Calu3 (cell line): Measurements from ENCODE around the gene AMPD3. TPM values are rescaled to one million over a fixed set of nuclear protein-coding genes. Genes with fewer than 3 reads are reported as not detected.

Experiments used
- Bru-seq: library from RNA; stranded (reverse); fragments of 400-500 nt; gene quantifications from one replicate; lab custom pipeline; 2021; lab: Mats Ljungman, UMichigan
- BruChase-seq, 2 experiments: library from RNA; stranded (reverse); fragments of 400-500 nt; gene quantifications; one replicate each; lab custom pipeline; 2021; lab: Mats Ljungman, UMichigan
- BruUV-seq: library from RNA; stranded (reverse); fragments of 400-500 nt; replicated peaks from 2 replicates; lab custom pipeline; 2021; lab: Mats Ljungman, UMichigan
- CTCF ChIA-PET: fragments of 300-600 bp; sonication (Branson Sonifier 250); formaldehyde crosslinking; loops from one replicate; lab custom pipeline; 2022; ENCODE audit warnings: antibody characterized with exemption; lab: Charles Lee
- DNase-seq: peaks from one replicate; pipeline ENCODE4 v3.0.0; 2022
- H3K27ac Mint-ChIP-seq: one replicate; pipeline ENCODE4 v1.8.0; 2022; ENCODE audit warnings: mixed read lengths; ENCODE audit not compliant: unreplicated experiment
- H3K27me3 Mint-ChIP-seq: one replicate; pipeline ENCODE4 v1.8.0; 2022; ENCODE audit warnings: mixed read lengths; ENCODE audit not compliant: unreplicated experiment
- H3K36me3 Mint-ChIP-seq: one replicate; pipeline ENCODE4 v1.8.0; 2022; ENCODE audit warnings: mild to moderate bottlenecking, moderate library complexity, mixed read lengths; ENCODE audit not compliant: insufficient read depth, unreplicated experiment
- H3K4me1 Mint-ChIP-seq: one replicate; pipeline ENCODE4 v1.8.0; 2022; ENCODE audit warnings: mild to moderate bottlenecking, low read depth, mixed read lengths; ENCODE audit not compliant: unreplicated experiment
- H3K4me3 Mint-ChIP-seq: one replicate; pipeline ENCODE4 v1.8.0; 2022; ENCODE audit warnings: mild to moderate bottlenecking, low read depth, moderate library complexity, mixed read lengths; ENCODE audit not compliant: unreplicated experiment
- H3K9me3 Mint-ChIP-seq: one replicate; pipeline ENCODE4 v1.8.0; 2022; ENCODE audit warnings: low read depth, mixed read lengths; ENCODE audit not compliant: unreplicated experiment
- intact Hi-C: fragments of 100-400 bp; cut with micrococcal nuclease; formaldehyde crosslinking; loops from one replicate; pipeline ENCODE4 v1.10.0; 2022; ENCODE audit not compliant: unreplicated experiment
- long read RNA-seq: library from polyadenylated mRNA; stranded (forward); transcript quantifications from one replicate; pipeline ENCODE4 v2.0.0, GENCODE V29; 2022
- total RNA-seq: library from RNA; stranded (reverse); gene quantifications from 2 replicates; pipeline ENCODE4 v1.2.3, GENCODE V29; 2022
- TF ChIP-seq, protein P1 (sequence below): fragments of 200-600 bp; IDR thresholded peaks from one replicate; pipeline ENCODE4 v1.8.0; 2022; ENCODE audit warnings: antibody characterized with exemption; ENCODE audit not compliant: unreplicated experiment

The AMPD3 gene
- total RNA-seq = 2.1 and 3.1 TPM in 2 replicates
- percentile 36 among the genes with signal in this experiment for Bru-seq, nascent RNA
- BruChase-seq, experiment 1, labeled RNA remaining after a 6-hour chase = percentile 27 among the genes with signal in this experiment
- percentile 27 among the genes with signal in this experiment for BruChase-seq, experiment 2, labeled RNA remaining after a 2-hour chase
- long read RNA-seq, partial matches to known transcripts = 1 of 3 reads
- long read RNA-seq, other reads (novel, unspliced or antisense) = 1 of 3 reads

DNA sequence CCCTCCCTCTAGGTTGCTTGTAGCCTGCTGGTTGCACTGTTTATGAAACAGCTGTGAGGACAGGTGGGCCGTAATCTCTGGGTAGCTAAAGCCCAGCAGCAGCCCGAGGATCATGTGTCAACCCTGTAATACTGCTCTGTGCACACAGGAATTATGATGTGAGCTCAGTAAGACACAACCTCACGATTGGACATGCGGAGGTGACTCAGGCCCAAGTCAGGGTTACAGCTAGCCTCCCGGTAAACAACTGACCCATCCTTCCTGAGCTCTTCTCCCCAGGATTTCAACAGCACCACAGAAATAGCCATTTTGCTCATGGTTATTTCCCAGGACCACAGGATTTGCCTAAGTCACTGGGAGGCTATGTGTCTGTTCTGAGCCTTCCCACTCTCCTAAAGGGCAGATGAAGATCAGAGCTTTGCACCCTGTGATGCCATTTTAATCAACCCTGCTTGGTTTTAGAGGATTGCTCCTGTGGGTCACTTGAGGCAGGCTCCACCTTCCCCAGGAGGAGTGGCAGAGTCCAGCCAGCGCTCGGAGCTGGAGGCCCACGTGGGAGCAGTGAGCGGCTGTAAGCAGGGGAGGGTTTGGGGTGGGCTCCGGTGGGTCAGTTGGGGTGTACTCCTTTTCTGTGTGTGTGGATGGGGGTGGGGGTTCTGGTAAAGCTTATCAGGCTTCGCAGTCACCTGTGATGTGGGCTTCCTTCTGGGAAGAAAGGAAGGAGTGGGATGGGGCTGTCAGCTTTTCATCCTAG, at the start of gene AMPD3:
AMPD3 (plus strand) TSS at position 387 of the 754 bp plus-strand sequence. CDS start 6,256 bp downstream, outside the sequence.
- Mint-ChIP-seq H3K36me3 (peaks cover 8% of the 10 kb centered on the region), H3K27me3 (peaks cover 12% of the 10 kb centered on the region), H3K9me3 (no peaks in the 10 kb centered on the region), H3K27ac (no peak within 1 kb of the TSS), H3K4me1 (peaks cover 3% of the 10 kb centered on the region), H3K4me3 (no peak within 1 kb of the TSS)
- intact Hi-C loops = no loop called here
- no TSS peak for BruUV-seq
- TF ChIP-seq, protein P1, sequence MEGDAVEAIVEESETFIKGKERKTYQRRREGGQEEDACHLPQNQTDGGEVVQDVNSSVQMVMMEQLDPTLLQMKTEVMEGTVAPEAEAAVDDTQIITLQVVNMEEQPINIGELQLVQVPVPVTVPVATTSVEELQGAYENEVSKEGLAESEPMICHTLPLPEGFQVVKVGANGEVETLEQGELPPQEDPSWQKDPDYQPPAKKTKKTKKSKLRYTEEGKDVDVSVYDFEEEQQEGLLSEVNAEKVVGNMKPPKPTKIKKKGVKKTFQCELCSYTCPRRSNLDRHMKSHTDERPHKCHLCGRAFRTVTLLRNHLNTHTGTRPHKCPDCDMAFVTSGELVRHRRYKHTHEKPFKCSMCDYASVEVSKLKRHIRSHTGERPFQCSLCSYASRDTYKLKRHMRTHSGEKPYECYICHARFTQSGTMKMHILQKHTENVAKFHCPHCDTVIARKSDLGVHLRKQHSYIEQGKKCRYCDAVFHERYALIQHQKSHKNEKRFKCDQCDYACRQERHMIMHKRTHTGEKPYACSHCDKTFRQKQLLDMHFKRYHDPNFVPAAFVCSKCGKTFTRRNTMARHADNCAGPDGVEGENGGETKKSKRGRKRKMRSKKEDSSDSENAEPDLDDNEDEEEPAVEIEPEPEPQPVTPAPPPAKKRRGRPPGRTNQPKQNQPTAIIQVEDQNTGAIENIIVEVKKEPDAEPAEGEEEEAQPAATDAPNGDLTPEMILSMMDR = no peak
- no peak for DNase-seq
- CTCF ChIA-PET = interaction anchor here (0.9 kb wide), 1 partner anchor 11 kb away, joined by 3 read pairs; no protein-coding TSS in a partner anchor

- intact Hi-C loops = loop anchor here (1.0 to 2.0 kb wide), 3 partner anchors 109 to 329 kb away; no protein-coding TSS in a partner anchor
- no peaks in the 10 kb centered on the region for H3K9me3 Mint-ChIP-seq
- DNase-seq = peak; percentile 74
- no peaks in the 10 kb centered on the region for H3K36me3 Mint-ChIP-seq
- peaks cover 12% of the 10 kb centered on the region for H3K4me1 Mint-ChIP-seq
- TF ChIP-seq, protein P1 = no peak
- H3K27me3 Mint-ChIP-seq = peaks cover 4% of the 10 kb centered on the region
- no TSS peak for BruUV-seq
- CTCF ChIA-PET = interaction anchor here (0.6 to 1.4 kb wide), 10 partner anchors 19 to 1449 kb away, joined by 3 to 14 read pairs (median 5); partner anchors contain the start of gene RNF141
- H3K27ac Mint-ChIP-seq = no peak overlapping the region
- no peak overlapping the region for H3K4me3 Mint-ChIP-seq
These were observed 49.0 kb upstream of the AMPD3 start for GRCh38 chr11:10405865-10406592.

GRCh38 chr11:10407055-10407454, 48.0 kb upstream of the AMPD3 start:
- H3K4me1 Mint-ChIP-seq = peaks cover 12% of the 10 kb centered on the region
- BruUV-seq = no TSS peak
- CTCF ChIA-PET = interaction anchor here (1.4 kb wide), 2 partner anchors 41 to 329 kb away, joined by 8 to 14 read pairs; no protein-coding TSS in a partner anchor
- DNase-seq = no peak
- TF ChIP-seq, protein P1 = no peak
- intact Hi-C loops = loop anchor here (2.0 kb wide), 1 partner anchor 108 kb away; no protein-coding TSS in a partner anchor
- H3K4me3 Mint-ChIP-seq = no peak overlapping the region
- peaks cover 15% of the 10 kb centered on the region for H3K27me3 Mint-ChIP-seq
- H3K9me3 Mint-ChIP-seq = no peaks in the 10 kb centered on the region
- no peak overlapping the region for H3K27ac Mint-ChIP-seq
- H3K36me3 Mint-ChIP-seq = no peaks in the 10 kb centered on the region
